ENCODE data around the gene ATXN1.
"Not testable (repeated sequence)": the region's sequence is repeated elsewhere in the genome, so short reads cannot be mapped to it uniquely, and the experiment has no call there.

Gene ATXN1

GRCh38 chr6:16274483-16274882 is 486.8 kb downstream of the ATXN1 start:
- no peak for DNase-seq (ENCODE audit: low read depth)

DNA sequence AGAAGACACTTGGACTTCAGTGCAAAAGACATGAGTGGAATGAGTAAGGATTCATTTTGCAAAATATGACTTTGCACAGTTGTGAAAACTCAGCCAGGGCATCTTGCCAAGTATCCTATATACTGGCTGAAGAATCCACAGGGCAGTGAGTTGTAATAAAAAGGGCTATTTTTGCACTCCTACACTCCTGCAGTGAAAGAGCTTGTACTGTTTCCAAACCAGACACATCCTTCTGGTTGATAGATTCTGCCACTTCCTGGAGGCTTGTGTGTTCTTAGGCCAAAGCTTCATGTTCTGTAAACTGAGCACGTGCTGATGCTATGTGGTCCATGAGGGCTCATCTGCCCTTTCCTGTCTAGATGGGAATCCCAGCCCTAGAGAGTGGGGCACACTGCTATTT is 488.0 kb downstream of the ATXN1 start:
- no peak for DNase-seq (ENCODE audit: low read depth)

GRCh38 chr6:16272201-16272600 is 489.1 kb downstream of the ATXN1 start:
- DNase-seq (ENCODE audit: low read depth) = no peak

DNA sequence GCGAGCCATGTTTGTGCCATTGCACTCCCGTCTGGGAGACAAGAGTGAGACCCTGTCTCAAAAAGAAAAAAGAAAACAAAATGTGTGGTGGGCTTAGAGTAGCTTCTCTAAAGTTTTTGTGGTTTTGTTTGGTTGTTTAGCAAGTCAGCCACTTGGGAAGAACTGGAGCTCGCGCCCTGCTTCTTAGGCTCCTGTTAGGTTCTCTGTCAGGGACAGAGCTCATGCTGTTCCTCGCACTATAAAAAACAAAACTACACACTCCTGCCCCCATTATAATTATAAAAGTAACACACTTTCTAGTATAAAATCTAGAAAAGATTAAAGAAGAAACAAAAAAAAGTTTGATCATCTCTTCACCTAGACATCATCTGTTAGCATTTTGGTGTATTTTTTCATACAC is 489.8 kb downstream of the ATXN1 start:
- DNase-seq (ENCODE audit: low read depth) = no peak

- DNase-seq (ENCODE audit: low read depth) = no peak
These were observed 491.0 kb downstream of the ATXN1 start for GRCh38 chr6:16270178-16270794.

- DNase-seq (ENCODE audit: low read depth) = not testable (repeated sequence)
These were observed 491.7 kb downstream of the ATXN1 start for GRCh38 chr6:16269442-16270070.

DNA sequence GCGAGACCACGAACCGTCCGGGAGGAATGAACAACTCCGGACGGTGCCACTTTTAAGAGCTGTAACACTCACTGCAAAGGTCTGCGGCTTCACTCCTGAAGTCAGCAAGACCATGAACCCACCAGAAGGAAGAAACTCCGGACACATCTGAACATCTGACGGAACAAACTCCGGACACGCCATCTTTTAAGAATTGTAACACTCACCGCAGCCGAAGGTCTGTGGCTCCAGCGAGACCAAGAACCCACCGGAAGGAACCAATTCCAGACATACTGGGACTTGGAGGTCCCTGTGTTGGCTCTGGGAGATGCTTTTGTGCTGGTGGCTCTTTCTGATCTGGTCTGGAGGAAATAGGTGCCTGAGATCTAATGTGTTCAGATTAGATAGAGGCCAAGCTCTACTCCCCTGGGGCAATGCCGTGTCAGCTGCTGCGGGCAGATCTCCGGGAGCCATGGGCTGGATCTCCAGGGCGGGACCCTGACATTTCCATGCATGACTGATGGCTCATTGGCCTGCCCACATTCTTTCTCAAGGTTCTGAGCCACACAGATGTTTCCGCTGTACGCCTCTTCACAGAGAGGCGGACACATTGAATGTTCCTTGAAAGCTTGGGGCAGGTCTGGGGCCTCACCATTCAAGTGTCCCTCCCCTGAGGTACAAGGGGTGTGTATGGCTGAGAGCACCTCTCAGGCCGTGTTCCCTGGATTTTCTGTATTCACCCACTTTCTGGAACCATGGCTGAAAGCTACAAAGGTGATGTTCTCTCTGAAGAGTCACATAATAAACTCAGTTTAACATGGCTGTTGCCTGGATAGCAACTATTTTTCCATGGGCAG is 493.6 kb downstream of the ATXN1 start:
- DNase-seq (ENCODE audit: low read depth) = no peak

GRCh38 chr6:16265351-16266341 is 495.6 kb downstream of the ATXN1 start:
- no peak for DNase-seq (ENCODE audit: low read depth)

DNA sequence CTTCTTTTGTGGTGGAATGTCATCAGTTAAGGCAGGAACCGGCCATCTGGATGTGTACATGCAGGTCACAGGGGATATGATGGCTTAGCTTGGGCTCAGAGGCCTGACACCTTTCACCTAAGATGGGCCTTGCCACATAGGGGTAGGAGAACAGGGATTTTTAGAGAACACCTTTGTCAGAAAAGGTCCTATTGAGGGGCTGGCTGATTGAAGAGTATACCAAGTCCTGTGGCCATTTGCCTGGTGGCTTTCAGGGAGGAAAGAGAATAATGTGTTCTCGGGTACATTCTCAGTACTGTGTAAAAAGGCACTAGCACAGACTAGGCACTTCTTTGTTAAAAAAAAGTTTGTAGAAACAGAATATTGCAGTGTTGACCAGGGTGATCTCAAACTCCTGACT is 496.5 kb downstream of the ATXN1 start:
- no peak for DNase-seq (ENCODE audit: low read depth)

GRCh38 chr6:16263464-16264099 is 497.7 kb downstream of the ATXN1 start:
- not testable (repeated sequence) for DNase-seq (ENCODE audit: low read depth)

DNA sequence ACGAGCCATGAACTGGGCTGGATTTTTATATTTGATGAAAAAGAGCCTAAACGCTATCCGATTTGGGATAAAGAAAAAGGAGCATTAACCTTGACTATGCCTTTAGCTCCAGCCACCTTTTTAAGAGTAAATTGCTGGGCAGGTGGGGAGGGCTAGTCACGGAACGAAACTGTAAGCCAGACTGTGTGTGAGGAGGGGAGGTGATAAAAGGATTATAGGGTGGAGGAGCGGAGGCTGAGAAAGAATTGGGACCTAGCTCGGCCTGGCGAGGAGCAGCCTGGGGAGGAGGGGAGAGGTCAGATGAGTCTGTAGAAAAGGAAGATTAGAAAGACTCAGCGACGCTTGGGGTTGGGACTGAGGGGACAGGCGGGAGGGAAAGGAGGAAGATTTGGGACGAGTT is 498.5 kb downstream of the ATXN1 start:
- DNase-seq (ENCODE audit: low read depth) = not testable (repeated sequence)

- DNase-seq (ENCODE audit: low read depth) = not testable (repeated sequence)
These were observed 500.7 kb downstream of the ATXN1 start for GRCh38 chr6:16260602-16261001.

GRCh38 chr6:16259604-16260003 is 501.7 kb downstream of the ATXN1 start:
- DNase-seq (ENCODE audit: low read depth) = not testable (repeated sequence)

GRCh38 chr6:16258709-16259075 is 502.6 kb downstream of the ATXN1 start:
- DNase-seq (ENCODE audit: low read depth) = no peak

DNA sequence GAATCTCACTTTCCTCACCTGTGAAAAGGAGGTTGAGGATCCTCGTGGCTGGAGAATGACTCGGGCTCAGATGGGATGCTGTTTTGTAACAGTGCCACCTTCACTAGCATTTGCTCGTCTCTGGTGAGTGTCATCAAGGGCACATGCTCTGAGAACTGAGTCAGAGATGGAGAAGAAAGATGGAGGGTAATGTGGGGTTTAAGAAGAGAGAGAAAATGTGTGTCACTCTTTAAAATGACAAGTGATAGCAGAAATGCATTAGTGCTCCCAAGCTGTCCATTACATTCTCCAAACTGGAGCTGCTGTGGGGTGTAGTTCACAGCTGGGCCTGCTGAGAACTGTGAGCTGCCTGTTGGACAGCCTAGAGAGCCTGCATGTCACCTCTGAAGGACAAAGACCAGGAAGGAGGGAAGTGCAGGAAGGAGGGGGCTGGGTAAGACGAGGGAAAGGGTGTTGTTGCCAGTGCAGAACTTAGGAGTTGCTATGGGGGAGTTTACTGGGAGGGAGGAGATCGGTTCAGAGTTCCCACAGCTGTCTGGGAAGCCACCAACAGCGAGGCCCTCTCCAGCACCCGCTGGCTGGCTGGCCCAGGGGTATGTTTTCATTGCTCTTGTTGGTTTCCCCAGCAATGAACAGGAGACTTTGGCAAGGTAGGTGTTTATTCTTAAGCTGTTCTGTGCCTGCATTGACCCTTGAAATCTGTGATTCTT is 503.1 kb downstream of the ATXN1 start:
- DNase-seq (ENCODE audit: low read depth) = no peak

DNA sequence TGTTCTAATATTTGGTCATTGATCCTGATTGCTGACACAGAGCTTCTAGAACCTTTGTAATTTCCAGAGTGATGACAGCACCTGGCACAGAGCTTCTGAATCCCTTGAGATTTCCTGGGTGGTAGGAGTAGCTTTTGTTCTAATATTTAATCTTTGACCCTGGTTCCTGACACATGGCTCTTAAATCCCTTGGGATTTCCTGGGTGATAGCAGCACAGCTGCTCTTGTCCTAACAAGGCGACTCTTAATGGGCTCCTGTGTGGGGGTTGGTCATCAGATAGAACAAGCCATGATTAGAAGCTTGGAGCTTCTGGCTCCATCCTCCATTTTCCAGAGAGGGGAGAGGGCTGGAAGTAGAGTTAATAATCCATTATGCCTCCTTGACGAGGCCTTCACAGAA is 504.5 kb downstream of the ATXN1 start:
- DNase-seq (ENCODE audit: low read depth) = no peak

GRCh38 chr6:16254535-16254934 is 506.7 kb downstream of the ATXN1 start:
- DNase-seq (ENCODE audit: low read depth) = no peak

- no peak for DNase-seq (ENCODE audit: low read depth)
These were observed 507.7 kb downstream of the ATXN1 start for GRCh38 chr6:16253399-16254144.

DNA sequence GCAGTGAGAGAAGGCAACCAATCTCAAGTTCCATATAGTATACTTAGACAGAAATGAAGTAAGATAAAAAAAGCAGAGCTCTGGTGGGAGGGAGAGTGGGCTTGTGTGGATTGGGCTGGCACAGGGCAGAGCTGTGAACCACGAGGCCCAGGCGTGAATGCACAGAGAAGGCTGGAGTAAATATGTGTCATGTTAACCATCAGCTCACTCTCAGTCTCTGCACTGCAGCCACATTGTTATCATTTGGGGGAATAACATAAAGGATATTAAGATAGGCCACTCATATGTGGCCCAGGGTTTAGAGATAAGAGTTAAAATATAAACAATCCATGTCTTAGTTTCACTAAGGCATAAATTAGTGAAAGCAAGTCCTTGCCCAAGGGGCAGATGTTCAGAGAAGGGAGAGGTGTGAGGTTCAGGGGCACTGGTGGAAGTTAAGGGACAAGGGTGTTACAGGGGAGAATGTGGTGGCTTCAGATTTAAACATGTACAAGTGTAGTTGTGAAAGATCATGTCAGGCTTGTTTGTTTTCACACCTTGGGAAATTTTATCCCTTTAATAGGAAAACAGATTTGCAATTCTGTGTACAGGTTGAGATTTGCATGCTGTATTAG is 508.5 kb downstream of the ATXN1 start:
- no peak for DNase-seq (ENCODE audit: low read depth)

- DNase-seq (ENCODE audit: low read depth) = no peak
These were observed 509.6 kb downstream of the ATXN1 start for GRCh38 chr6:16251706-16252105.

All from GM04504 (cell line).